ENCODE data around the gene FRMD4A. TPM values are rescaled to one million over a fixed set of nuclear protein-coding genes. Genes with fewer than 3 reads are reported as not detected.

The FRMD4A gene
- total and polyA plus RNA-seq, 3 donors from 2014 or later, result 15.0 to 20.8 (median 18.7) TPM

GRCh38 chr10:13791483-13791882, 539.2 kb downstream of the FRMD4A start:
- H3K4me3 ChIP-seq, result no peak overlapping the region
- H3K36me3 ChIP-seq (ENCODE audit: low read depth, missing control alignments), result no peaks in the 10 kb centered on the region
- H3K9me3 ChIP-seq, result no peaks in the 10 kb centered on the region
- H3K27ac ChIP-seq, result no peak overlapping the region
- no peak for TF ChIP-seq POLR2A (IDR thresholded peaks at IDR 0.05)
- no peak for TF ChIP-seq CTCF (IDR thresholded peaks at IDR 0.05)
- WGBS, 2 donors, result 45 to 71% methylated on average over 4 of the region's 4 CpGs
- peaks cover 3% of the 10 kb centered on the region for H3K4me1 ChIP-seq
- no peak for DNase-seq
- intact Hi-C loops (cut with DNase I; ENCODE audit: low total_unique reads), result no loop called here
- H3K27me3 ChIP-seq, result no peaks in the 10 kb centered on the region

- WGBS, 2 donors, result 76 to 83% methylated on average over 9 of the region's 9 CpGs
Measured at GRCh38 chr10:13790196-13790595, 540.5 kb downstream of the FRMD4A start.

GRCh38 chr10:13789448-13789829, 541.3 kb downstream of the FRMD4A start:
- TF ChIP-seq CTCF (IDR thresholded peaks at IDR 0.05), result no peak
- TF ChIP-seq POLR2A (IDR thresholded peaks at IDR 0.05), result no peak
- Histone ChIP-seq H3K27ac (no peak overlapping the region), H3K4me3 (no peak overlapping the region), H3K9me3 (no peaks in the 10 kb centered on the region), H3K27me3 (no peaks in the 10 kb centered on the region), H3K36me3 (ENCODE audit: low read depth, missing control alignments) (no peaks in the 10 kb centered on the region), H3K4me1 (peaks cover 3% of the 10 kb centered on the region)
- intact Hi-C loops (cut with DNase I; ENCODE audit: low total_unique reads), result loop anchor here (5.0 kb wide), 1 partner anchor 303 kb away; no protein-coding TSS in a partner anchor
- DNase-seq, result no peak
- WGBS, 2 donors, result 49 to 81% methylated on average over 2 of the region's 2 CpGs

More at GRCh38 chr10:13790196-13790595, 540.5 kb downstream of the FRMD4A start:
- no peaks in the 10 kb centered on the region for H3K27me3 ChIP-seq
- TF ChIP-seq CTCF (IDR thresholded peaks at IDR 0.05), result no peak
- H3K27ac ChIP-seq, result no peak overlapping the region
- no peaks in the 10 kb centered on the region for H3K9me3 ChIP-seq
- H3K4me3 ChIP-seq, result no peak overlapping the region
- H3K4me1 ChIP-seq, result peaks cover 3% of the 10 kb centered on the region
- intact Hi-C loops (cut with DNase I; ENCODE audit: low total_unique reads), result no loop called here
- no peaks in the 10 kb centered on the region for H3K36me3 ChIP-seq (ENCODE audit: low read depth, missing control alignments)
- no peak for DNase-seq

GRCh38 chr10:13788711-13789447, 541.8 kb downstream of the FRMD4A start:
- Histone ChIP-seq H3K36me3 (ENCODE audit: low read depth, missing control alignments) (no peaks in the 10 kb centered on the region), H3K27ac (no peak overlapping the region), H3K9me3 (no peaks in the 10 kb centered on the region), H3K4me3 (no peak overlapping the region), H3K4me1 (peaks cover 3% of the 10 kb centered on the region), H3K27me3 (no peaks in the 10 kb centered on the region)
- no peak for DNase-seq
- intact Hi-C loops (cut with DNase I; ENCODE audit: low total_unique reads), result loop anchor here (5.0 kb wide), 1 partner anchor 303 kb away; no protein-coding TSS in a partner anchor
- no peak for TF ChIP-seq POLR2A (IDR thresholded peaks at IDR 0.05)
- 76 to 86% methylated on average over 9 of the region's 9 CpGs for WGBS, 2 donors

GRCh38 chr10:13788320-13788600, 542.5 kb downstream of the FRMD4A start:
- intact Hi-C loops (cut with DNase I; ENCODE audit: low total_unique reads), result loop anchor here (5.0 kb wide), 1 partner anchor 304 kb away; no protein-coding TSS in a partner anchor
- TF ChIP-seq CTCF (IDR thresholded peaks at IDR 0.05) (no peak), POLR2A (IDR thresholded peaks at IDR 0.05) (no peak)
- DNase-seq, result no peak
- Histone ChIP-seq H3K36me3 (ENCODE audit: low read depth, missing control alignments) (no peaks in the 10 kb centered on the region), H3K27me3 (no peaks in the 10 kb centered on the region), H3K4me3 (no peak overlapping the region), H3K27ac (no peak overlapping the region), H3K9me3 (no peaks in the 10 kb centered on the region), H3K4me1 (peaks cover 3% of the 10 kb centered on the region)
- WGBS, 2 donors, result 70 to 86% methylated on average over 5 of the region's 5 CpGs

Data from testis (tissue), 3 donors.